GM12872 (cell line): ENCODE measurements around the gene MYL5.

Experiments
- CTCF ChIP-seq: IDR thresholded peaks from 3 replicates; pipeline ENCODE4 v1.5.1; 2011; ENCODE audit warnings: low read depth, mild to moderate bottlenecking, low read length, moderate library complexity; ENCODE audit not compliant: insufficient read depth

The MYL5 gene

GRCh38 chr4:663046-663437, 11.3 kb upstream of the MYL5 start:
- no peak for TF ChIP-seq CTCF

- TF ChIP-seq CTCF = no peak
Observed at GRCh38 chr4:663438-664428, 10.6 kb upstream of the MYL5 start.

GRCh38 chr4:664713-665231, 9.6 kb upstream of the MYL5 start:
- TF ChIP-seq CTCF = no peak

GRCh38 chr4:665381-665750, 9.0 kb upstream of the MYL5 start:
- TF ChIP-seq CTCF = no peak

- no peak for TF ChIP-seq CTCF
Observed at GRCh38 chr4:665751-666435, 8.4 kb upstream of the MYL5 start.

- no peak for TF ChIP-seq CTCF
Observed at GRCh38 chr4:666436-666810, 7.9 kb upstream of the MYL5 start.

- TF ChIP-seq CTCF = no peak
Observed at GRCh38 chr4:666822-667544, 7.4 kb upstream of the MYL5 start.
